ENCODE data around the gene BRD3OS. TPM values are rescaled to one million over a fixed set of nuclear protein-coding genes. Genes with fewer than 3 reads are reported as not detected.

The BRD3OS gene
- total RNA-seq, 1 experiment from 2014 or later: 41.0 TPM

GRCh38 chr9:134057751-134058701 lies 32.7 kb downstream of the BRD3OS start:
- Histone ChIP-seq H3K4me2 (ENCODE audit: low read depth, low read length, poor library complexity, severe bottlenecking) (no peak overlapping the region), H4K20me1 (ENCODE audit: insufficient read depth, low read depth, low read length) (peaks cover 77% of the 10 kb centered on the region), H3K79me2 (ENCODE audit: low read length) (peaks cover 54% of the 10 kb centered on the region), H3K36me3 (ENCODE audit: insufficient read depth, low read length) (no peaks in the 10 kb centered on the region), H3K27ac (ENCODE audit: low read length) (no peak overlapping the region), H3K9ac (ENCODE audit: low read length) (no peak overlapping the region), H3K9me2 (replicated peaks; ENCODE audit: insufficient read depth, low read length) (no peaks in the 10 kb centered on the region), H2AFZ (ENCODE audit: low read length) (no peak overlapping the region), H3K27me3 (ENCODE audit: low read length) (no peaks in the 10 kb centered on the region), H3K4me3 (ENCODE audit: low read length) (no peak overlapping the region), H3K9me3 (ENCODE audit: low read length) (no peaks in the 10 kb centered on the region), H3K4me1 (ENCODE audit: low read length) (peaks cover 24% of the 10 kb centered on the region)
- DNase-seq: no peak

DNA sequence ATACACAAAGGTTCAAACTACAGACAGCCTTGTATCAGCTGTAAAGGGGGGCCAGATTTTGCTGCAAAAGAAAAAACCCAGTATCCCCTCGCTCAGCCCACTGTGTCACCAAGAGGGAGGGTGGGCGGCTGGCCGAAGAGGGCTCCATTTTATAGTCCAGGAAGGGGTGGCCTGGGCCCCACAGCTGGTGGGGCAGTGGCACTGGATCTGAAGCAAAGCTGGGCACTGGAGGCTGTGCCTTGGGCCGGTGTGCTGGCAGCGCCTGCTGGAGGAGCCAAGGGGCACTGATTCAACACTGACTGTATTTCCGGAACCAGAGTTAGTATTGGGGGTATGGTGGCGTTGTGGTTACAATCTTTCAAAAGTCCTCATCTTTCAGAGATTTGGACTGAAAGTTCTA lies 33.4 kb downstream of the BRD3OS start:
- no peaks in the 10 kb centered on the region for H3K36me3 ChIP-seq (ENCODE audit: insufficient read depth, low read length)
- no peak overlapping the region for H3K4me2 ChIP-seq (ENCODE audit: low read depth, low read length, poor library complexity, severe bottlenecking)
- H3K79me2 ChIP-seq (ENCODE audit: low read length): peaks cover 54% of the 10 kb centered on the region
- H2AFZ ChIP-seq (ENCODE audit: low read length): no peak overlapping the region
- peaks cover 84% of the 10 kb centered on the region for H4K20me1 ChIP-seq (ENCODE audit: insufficient read depth, low read depth, low read length)
- no peaks in the 10 kb centered on the region for H3K9me3 ChIP-seq (ENCODE audit: low read length)
- peaks cover 24% of the 10 kb centered on the region for H3K4me1 ChIP-seq (ENCODE audit: low read length)
- H3K9ac ChIP-seq (ENCODE audit: low read length): no peak overlapping the region
- H3K27me3 ChIP-seq (ENCODE audit: low read length): no peaks in the 10 kb centered on the region
- no peak for DNase-seq
- no peak overlapping the region for H3K4me3 ChIP-seq (ENCODE audit: low read length)
- no peak overlapping the region for H3K27ac ChIP-seq (ENCODE audit: low read length)
- H3K9me2 ChIP-seq (replicated peaks; ENCODE audit: insufficient read depth, low read length): no peaks in the 10 kb centered on the region

- Histone ChIP-seq H3K9me3 (ENCODE audit: low read length) (no peaks in the 10 kb centered on the region), H3K4me1 (ENCODE audit: low read length) (peaks cover 24% of the 10 kb centered on the region), H3K36me3 (ENCODE audit: insufficient read depth, low read length) (no peaks in the 10 kb centered on the region), H3K9ac (ENCODE audit: low read length) (no peak overlapping the region), H3K9me2 (replicated peaks; ENCODE audit: insufficient read depth, low read length) (no peaks in the 10 kb centered on the region), H3K27me3 (ENCODE audit: low read length) (no peaks in the 10 kb centered on the region), H3K4me2 (ENCODE audit: low read depth, low read length, poor library complexity, severe bottlenecking) (no peak overlapping the region), H3K79me2 (ENCODE audit: low read length) (peaks cover 57% of the 10 kb centered on the region), H3K27ac (ENCODE audit: low read length) (no peak overlapping the region), H2AFZ (ENCODE audit: low read length) (no peak overlapping the region), H3K4me3 (ENCODE audit: low read length) (no peak overlapping the region), H4K20me1 (ENCODE audit: insufficient read depth, low read depth, low read length) (peaks cover 87% of the 10 kb centered on the region)
- no peak for DNase-seq
These were observed 33.9 kb downstream of the BRD3OS start for GRCh38 chr9:134059188-134059641.

GRCh38 chr9:134059661-134060395 lies 34.5 kb downstream of the BRD3OS start:
- H3K9me2 ChIP-seq (replicated peaks; ENCODE audit: insufficient read depth, low read length): no peaks in the 10 kb centered on the region
- no peak overlapping the region for H3K4me2 ChIP-seq (ENCODE audit: low read depth, low read length, poor library complexity, severe bottlenecking)
- H3K9me3 ChIP-seq (ENCODE audit: low read length): no peaks in the 10 kb centered on the region
- DNase-seq: peak; percentile 87
- peaks cover 24% of the 10 kb centered on the region for H3K4me1 ChIP-seq (ENCODE audit: low read length)
- H3K36me3 ChIP-seq (ENCODE audit: insufficient read depth, low read length): no peaks in the 10 kb centered on the region
- no peak overlapping the region for H3K4me3 ChIP-seq (ENCODE audit: low read length)
- peaks cover 92% of the 10 kb centered on the region for H4K20me1 ChIP-seq (ENCODE audit: insufficient read depth, low read depth, low read length)
- H3K27me3 ChIP-seq (ENCODE audit: low read length): no peaks in the 10 kb centered on the region
- H3K9ac ChIP-seq (ENCODE audit: low read length): no peak overlapping the region
- no peak overlapping the region for H2AFZ ChIP-seq (ENCODE audit: low read length)
- H3K79me2 ChIP-seq (ENCODE audit: low read length): peaks cover 57% of the 10 kb centered on the region
- H3K27ac ChIP-seq (ENCODE audit: low read length): no peak overlapping the region

DNA sequence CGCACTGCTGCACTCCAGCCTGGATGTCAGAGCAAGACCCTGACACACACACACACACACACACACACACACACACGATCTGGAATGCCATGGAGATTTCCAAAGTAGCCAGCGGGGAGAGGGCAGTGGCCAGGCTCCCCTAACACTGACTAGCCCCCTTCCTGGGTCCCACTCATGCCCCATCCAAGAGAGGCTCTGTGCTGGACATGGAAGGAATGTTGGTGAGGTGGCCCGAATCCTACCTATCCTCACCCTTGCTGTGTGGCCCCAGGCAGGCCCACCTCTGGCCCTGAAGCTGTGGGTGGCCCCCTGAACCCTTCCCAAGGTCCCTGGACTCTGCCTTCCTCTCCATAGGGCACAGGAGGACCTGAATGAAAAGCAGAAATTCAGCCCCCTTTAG lies 35.3 kb downstream of the BRD3OS start:
- DNase-seq: no peak
- peaks cover 24% of the 10 kb centered on the region for H3K4me1 ChIP-seq (ENCODE audit: low read length)
- peaks cover 93% of the 10 kb centered on the region for H4K20me1 ChIP-seq (ENCODE audit: insufficient read depth, low read depth, low read length)
- no peak overlapping the region for H3K27ac ChIP-seq (ENCODE audit: low read length)
- H3K9me2 ChIP-seq (replicated peaks; ENCODE audit: insufficient read depth, low read length): no peaks in the 10 kb centered on the region
- H3K4me3 ChIP-seq (ENCODE audit: low read length): no peak overlapping the region
- H3K79me2 ChIP-seq (ENCODE audit: low read length): peaks cover 55% of the 10 kb centered on the region
- H2AFZ ChIP-seq (ENCODE audit: low read length): no peak overlapping the region
- no peak overlapping the region for H3K4me2 ChIP-seq (ENCODE audit: low read depth, low read length, poor library complexity, severe bottlenecking)
- no peaks in the 10 kb centered on the region for H3K27me3 ChIP-seq (ENCODE audit: low read length)
- H3K9ac ChIP-seq (ENCODE audit: low read length): no peak overlapping the region
- no peaks in the 10 kb centered on the region for H3K9me3 ChIP-seq (ENCODE audit: low read length)
- H3K36me3 ChIP-seq (ENCODE audit: insufficient read depth, low read length): no peaks in the 10 kb centered on the region

- no peak overlapping the region for H3K9ac ChIP-seq (ENCODE audit: low read length)
- peaks cover 93% of the 10 kb centered on the region for H4K20me1 ChIP-seq (ENCODE audit: insufficient read depth, low read depth, low read length)
- H3K4me3 ChIP-seq (ENCODE audit: low read length): no peak overlapping the region
- H3K9me2 ChIP-seq (replicated peaks; ENCODE audit: insufficient read depth, low read length): no peaks in the 10 kb centered on the region
- H2AFZ ChIP-seq (ENCODE audit: low read length): no peak overlapping the region
- H3K36me3 ChIP-seq (ENCODE audit: insufficient read depth, low read length): no peaks in the 10 kb centered on the region
- H3K27me3 ChIP-seq (ENCODE audit: low read length): no peaks in the 10 kb centered on the region
- no peak overlapping the region for H3K4me2 ChIP-seq (ENCODE audit: low read depth, low read length, poor library complexity, severe bottlenecking)
- peaks cover 29% of the 10 kb centered on the region for H3K4me1 ChIP-seq (ENCODE audit: low read length)
- peaks cover 56% of the 10 kb centered on the region for H3K79me2 ChIP-seq (ENCODE audit: low read length)
- DNase-seq: no peak
- H3K27ac ChIP-seq (ENCODE audit: low read length): no peak overlapping the region
- no peaks in the 10 kb centered on the region for H3K9me3 ChIP-seq (ENCODE audit: low read length)
These were observed 35.9 kb downstream of the BRD3OS start for GRCh38 chr9:134061019-134061687.

GRCh38 chr9:134061688-134062371 lies 36.5 kb downstream of the BRD3OS start:
- H3K9ac ChIP-seq (ENCODE audit: low read length): no peak overlapping the region
- no peaks in the 10 kb centered on the region for H3K9me2 ChIP-seq (replicated peaks; ENCODE audit: insufficient read depth, low read length)
- H3K27ac ChIP-seq (ENCODE audit: low read length): no peak overlapping the region
- H3K9me3 ChIP-seq (ENCODE audit: low read length): no peaks in the 10 kb centered on the region
- H2AFZ ChIP-seq (ENCODE audit: low read length): no peak overlapping the region
- H3K36me3 ChIP-seq (ENCODE audit: insufficient read depth, low read length): no peaks in the 10 kb centered on the region
- H3K4me2 ChIP-seq (ENCODE audit: low read depth, low read length, poor library complexity, severe bottlenecking): no peak overlapping the region
- peaks cover 56% of the 10 kb centered on the region for H3K79me2 ChIP-seq (ENCODE audit: low read length)
- peaks cover 36% of the 10 kb centered on the region for H3K4me1 ChIP-seq (ENCODE audit: low read length)
- no peaks in the 10 kb centered on the region for H3K27me3 ChIP-seq (ENCODE audit: low read length)
- H3K4me3 ChIP-seq (ENCODE audit: low read length): no peak overlapping the region
- no peak for DNase-seq
- peaks cover 93% of the 10 kb centered on the region for H4K20me1 ChIP-seq (ENCODE audit: insufficient read depth, low read depth, low read length)

Data from Karpas-422 (cell line).